GM12864 (cell line): ENCODE measurements around the gene LIMD2.

Experiments used
- DNase-seq: peaks from one replicate; pipeline ENCODE4 v3.0.0-alpha.2; 2011; ENCODE audit warnings: low read depth
- H3K4me3 ChIP-seq: 2 replicates; pipeline ENCODE4 v1.5.1; 2011; ENCODE audit warnings: mild to moderate bottlenecking, low read depth, low read length, control low read depth
- TF ChIP-seq, protein P1 (sequence below): IDR thresholded peaks from 2 replicates; pipeline ENCODE4 v1.5.1; 2011; ENCODE audit warnings: low read depth, mild to moderate bottlenecking, moderate library complexity, low read length, control low read depth, inconsistent platforms; ENCODE audit errors: missing control alignments

Gene LIMD2

DNA sequence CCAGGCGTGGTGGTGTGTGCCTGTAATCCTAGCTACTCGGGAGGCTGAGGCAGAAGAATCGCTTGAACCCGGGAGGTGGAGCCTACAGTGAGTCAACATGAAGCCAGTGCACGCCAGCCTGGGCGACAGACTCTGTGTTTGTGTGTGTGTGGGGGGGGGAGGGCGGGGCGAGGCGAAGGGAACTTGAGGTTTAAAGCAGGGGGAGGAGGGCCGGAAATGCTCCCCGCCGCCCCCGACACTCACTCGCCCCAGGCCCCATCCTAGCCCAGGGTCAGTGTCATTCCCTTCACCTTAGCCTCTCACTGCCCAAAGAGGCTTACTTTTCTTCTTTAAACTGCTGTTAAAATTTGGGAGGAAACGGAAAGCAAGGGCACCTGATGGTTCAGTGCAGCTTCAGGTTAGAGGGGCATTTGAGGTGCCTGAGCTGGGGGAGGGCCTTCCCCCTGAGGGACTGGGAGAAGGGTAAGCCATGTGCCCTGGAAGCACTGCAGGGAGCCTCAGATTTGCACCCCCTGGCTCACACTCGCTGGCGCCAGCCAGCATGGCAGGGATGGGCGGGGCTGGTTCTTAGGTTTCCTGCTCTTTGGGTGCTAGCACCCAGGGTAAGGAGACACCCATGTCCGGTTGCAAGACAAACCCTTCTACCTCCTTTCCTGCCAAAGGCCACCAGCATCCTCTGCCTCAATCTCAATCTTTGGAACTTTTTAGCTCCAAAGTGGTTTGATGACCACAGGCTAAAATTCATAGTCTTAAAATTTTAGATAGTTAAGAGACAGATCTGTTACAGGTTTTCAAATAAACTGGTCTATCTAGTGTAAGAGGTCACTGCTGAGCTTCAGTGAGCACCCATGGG lies 2.2 kb upstream of the LIMD2 start:
- DNase-seq, result peak; percentile 64
- peak overlapping the region; percentile 63 for H3K4me3 ChIP-seq
- TF ChIP-seq, protein P1, sequence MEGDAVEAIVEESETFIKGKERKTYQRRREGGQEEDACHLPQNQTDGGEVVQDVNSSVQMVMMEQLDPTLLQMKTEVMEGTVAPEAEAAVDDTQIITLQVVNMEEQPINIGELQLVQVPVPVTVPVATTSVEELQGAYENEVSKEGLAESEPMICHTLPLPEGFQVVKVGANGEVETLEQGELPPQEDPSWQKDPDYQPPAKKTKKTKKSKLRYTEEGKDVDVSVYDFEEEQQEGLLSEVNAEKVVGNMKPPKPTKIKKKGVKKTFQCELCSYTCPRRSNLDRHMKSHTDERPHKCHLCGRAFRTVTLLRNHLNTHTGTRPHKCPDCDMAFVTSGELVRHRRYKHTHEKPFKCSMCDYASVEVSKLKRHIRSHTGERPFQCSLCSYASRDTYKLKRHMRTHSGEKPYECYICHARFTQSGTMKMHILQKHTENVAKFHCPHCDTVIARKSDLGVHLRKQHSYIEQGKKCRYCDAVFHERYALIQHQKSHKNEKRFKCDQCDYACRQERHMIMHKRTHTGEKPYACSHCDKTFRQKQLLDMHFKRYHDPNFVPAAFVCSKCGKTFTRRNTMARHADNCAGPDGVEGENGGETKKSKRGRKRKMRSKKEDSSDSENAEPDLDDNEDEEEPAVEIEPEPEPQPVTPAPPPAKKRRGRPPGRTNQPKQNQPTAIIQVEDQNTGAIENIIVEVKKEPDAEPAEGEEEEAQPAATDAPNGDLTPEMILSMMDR, result no peak

DNA sequence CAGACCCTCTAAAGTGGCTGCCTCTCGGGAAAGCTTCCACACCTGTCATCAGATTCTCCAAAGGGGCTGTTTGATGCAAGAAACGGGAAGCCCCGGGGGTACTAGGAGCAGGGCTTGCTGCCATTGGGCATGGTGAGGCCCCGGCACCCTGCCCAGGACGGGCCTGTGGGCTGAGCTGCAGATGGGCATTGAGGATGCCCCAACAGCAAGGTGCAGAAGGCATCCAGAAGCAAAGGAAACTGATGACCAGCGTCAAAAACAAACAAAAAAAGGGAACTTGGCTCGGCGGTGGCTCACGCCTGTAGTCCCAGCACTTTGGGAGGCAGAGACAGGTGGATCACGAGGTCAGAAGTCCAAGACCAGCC lies 1.5 kb upstream of the LIMD2 start:
- DNase-seq, result no peak
- peak overlapping the region; percentile 63 for H3K4me3 ChIP-seq
- TF ChIP-seq, protein P1, result no peak

DNA sequence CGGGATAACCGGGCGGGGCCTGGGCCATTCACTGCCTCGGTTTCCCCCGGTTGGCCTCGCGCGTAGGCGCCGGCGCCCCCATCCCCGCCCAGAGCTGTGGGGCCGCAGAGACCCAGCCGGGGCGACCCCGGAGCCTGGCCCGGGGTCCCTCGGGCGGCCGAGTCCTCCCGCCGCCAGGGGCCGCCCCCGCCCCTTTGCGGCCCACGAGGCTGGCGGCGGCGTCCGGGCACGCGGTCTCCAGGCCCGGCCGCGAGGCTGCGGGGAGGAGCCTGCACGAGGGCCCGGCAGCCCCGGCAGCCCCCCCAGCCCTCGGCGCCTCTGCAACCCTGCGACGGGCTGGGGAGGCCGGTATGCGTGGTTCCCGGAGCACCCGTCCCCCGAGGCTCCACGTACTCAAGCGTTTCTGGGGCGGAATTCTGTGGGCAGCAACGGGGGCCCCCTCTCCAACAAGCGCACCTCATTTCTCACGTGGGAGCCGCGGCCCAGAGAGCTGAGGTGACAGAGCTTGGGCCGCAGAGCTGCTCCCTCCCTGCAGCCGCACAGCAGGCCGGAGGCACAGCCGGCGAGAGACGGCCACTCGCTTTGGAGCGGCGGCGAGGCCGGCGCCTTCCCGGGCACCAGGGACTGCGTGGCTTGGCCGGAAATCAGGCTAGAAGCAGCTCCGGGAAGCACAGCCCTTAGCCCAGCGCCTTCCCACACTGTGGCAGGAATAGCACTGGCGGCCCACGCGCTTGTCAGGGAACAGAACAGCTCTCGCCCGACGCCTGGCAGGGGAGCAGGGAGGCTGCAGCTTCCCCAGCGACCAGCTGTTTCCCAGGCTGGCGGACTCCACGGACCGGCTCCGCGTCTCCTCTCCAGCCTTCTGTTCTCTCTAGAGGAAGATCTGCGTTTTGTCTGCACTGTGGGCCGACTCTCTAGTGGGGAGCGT lies 867 bp upstream of the LIMD2 start:
- TF ChIP-seq, protein P1, result peak; percentile 0
- no peak for DNase-seq
- H3K4me3 ChIP-seq, result peak overlapping the region; percentile 63

DNA sequence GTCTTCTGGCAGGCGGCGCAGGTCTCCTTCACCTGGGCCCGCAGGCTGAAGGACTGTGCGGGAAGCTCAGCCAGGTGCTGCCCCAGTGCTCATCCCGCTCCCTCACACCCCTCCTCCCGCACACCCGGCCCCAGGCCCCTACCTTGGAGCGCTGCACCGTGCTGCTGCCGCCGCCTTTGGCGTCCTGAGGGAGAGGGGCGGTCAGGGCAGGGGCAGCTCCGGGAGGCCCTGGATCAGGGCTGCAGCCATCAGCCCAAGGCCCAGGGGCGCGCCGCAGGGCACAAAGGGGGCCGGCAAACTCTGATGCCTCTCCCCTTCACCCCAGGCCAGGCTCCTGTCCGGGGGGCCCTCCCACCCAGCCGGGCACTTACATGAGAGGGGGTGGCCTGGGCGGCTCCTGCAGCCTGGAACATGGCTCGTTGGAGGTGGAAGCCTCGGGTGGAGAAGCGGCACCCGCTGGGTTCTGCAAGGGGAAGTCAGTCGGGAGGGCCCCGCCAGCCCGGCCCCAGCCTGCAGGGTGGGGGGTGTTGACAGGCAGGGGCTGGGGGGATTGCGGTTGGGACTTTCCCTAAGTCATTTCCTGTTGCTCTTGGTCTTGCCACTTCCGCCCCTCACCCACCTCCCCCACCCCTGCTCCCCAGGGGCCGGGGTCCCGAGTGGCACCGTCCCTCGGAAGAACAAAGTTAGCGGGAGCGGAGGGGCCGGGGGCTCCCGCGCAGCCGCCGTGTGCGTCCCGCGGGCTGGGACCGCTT lies 863 bp downstream of the LIMD2 start:
- H3K4me3 ChIP-seq, result peak overlapping the region; percentile 63
- TF ChIP-seq, protein P1, result no peak
- peak; percentile 76 for DNase-seq

DNA sequence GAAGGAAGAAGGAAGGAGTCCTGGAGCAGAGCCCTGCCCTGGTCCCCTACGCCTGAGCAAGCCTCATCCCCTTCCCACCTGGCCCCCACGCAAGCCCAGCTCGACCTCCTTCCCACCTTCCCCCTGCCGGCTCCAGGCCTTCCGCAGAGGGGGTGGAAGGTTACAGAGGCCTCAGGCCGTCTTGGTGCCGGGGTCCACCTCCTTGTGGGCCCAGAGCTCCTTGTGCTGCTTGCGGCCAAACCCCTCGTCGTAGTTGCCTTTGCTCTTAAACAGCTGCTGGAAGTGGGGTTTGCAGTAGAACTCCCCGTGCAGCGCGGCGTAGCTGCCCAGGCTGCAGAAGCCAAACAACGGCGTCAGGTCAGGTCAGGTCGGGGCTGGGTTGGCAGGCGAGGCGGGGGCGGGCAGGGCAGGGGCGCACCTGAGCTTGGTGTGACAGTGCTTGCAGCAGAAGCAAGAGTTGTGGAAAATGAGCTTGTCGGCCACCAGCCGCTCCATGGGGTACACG lies 1.5 kb downstream of the LIMD2 start:
- no peak for DNase-seq
- H3K4me3 ChIP-seq, result peak overlapping the region; percentile 63
- TF ChIP-seq, protein P1, result no peak
